WI38 (cell line): Measurements from ENCODE around the gene LLCFC1.

ENCODE experiments used
- H3K4me3 ChIP-seq: 2 replicates; pipeline ENCODE4 v1.5.1; 2011; ENCODE audit warnings: low read depth, mild to moderate bottlenecking, control low read depth, low read length
- CTCF ChIP-seq: IDR thresholded peaks from 2 replicates; pipeline ENCODE4 v1.5.1; 2012; ENCODE audit warnings: low read depth, mild to moderate bottlenecking, control low read depth, low read length

The LLCFC1 gene

GRCh38 chr7:142983825-142984224 is 44.5 kb downstream of the LLCFC1 start:
- TF ChIP-seq CTCF: no peak
- no peak overlapping the region for H3K4me3 ChIP-seq

- no peak for TF ChIP-seq CTCF
- no peak overlapping the region for H3K4me3 ChIP-seq
Measured at GRCh38 chr7:142984297-142984696, 45.0 kb downstream of the LLCFC1 start.
